SK-N-SH (cell line): ENCODE results near the gene SURF4. TPM values are rescaled to one million over a fixed set of nuclear protein-coding genes. Genes with fewer than 3 reads are reported as not detected.

ENCODE experiments used
- CTCF ChIA-PET: fragments of 300-600, 350-600 bp; formaldehyde crosslinking; extraction: SDS; loops from one replicate; lab custom pipeline; 2021; lab: Yijun Ruan, JAX
- POLR2A ChIA-PET: fragments of 350-600 bp; sonication (Branson Sonifier 250); formaldehyde crosslinking; extraction: SDS; loops from one replicate; lab custom pipeline; 2020; ENCODE audit warnings: antibody characterized with exemption, inconsistent platforms; lab: Yijun Ruan, JAX
- DNase-seq: peaks from one replicate; pipeline ENCODE4 v3.0.0; 2012
- H2AFZ ChIP-seq: fragments of 200-600 bp; sonication (generic); 2 replicates; pipeline ENCODE4 v1.8.1; 2016; ENCODE audit warnings: antibody characterized with exemption, mild to moderate bottlenecking, low read depth
- H3F3A ChIP-seq: fragments of 200-600 bp; sonication (generic); replicated peaks from 2 replicates; pipeline ENCODE3; 2016; ENCODE audit warnings: antibody characterized with exemption, mild to moderate bottlenecking; ENCODE audit not compliant: insufficient read depth
- H3K27ac ChIP-seq, 2 experiments: fragments of 200-500 bp in 1 of 2; fragments of 200-600 bp in 1 of 2; sonication (Bioruptor generic) in 1 of 2; sonication (generic), shearing (Covaris generic) in 1 of 2; 2 replicates each; pipeline versions ENCODE4 v1.5.1 to v1.6.1; 2014 to 2016; ENCODE audit warnings: low read depth in 2 of 2, inconsistent platforms in 1 of 2, low read length in 1 of 2, mild to moderate bottlenecking in 1 of 2, mixed read lengths in 1 of 2
- H3K27me3 ChIP-seq: fragments of 200-600 bp; sonication (generic), shearing (Covaris generic); 2 replicates; pipeline ENCODE4 v1.6.1; 2016; ENCODE audit warnings: mixed run types; ENCODE audit not compliant: insufficient read depth
- H3K36me3 ChIP-seq, 2 experiments: fragments of 200-500 bp in 1 of 2; fragments of 200-600 bp in 1 of 2; sonication (Bioruptor generic) in 1 of 2; sonication (generic) in 1 of 2; replicated peaks in 1 of 2; 2 replicates each; pipeline versions ENCODE3 to v1.5.1; 2014 to 2016; ENCODE audit warnings: low read length in 1 of 2, mild to moderate bottlenecking in 1 of 2; ENCODE audit not compliant: insufficient read depth in 2 of 2, control insufficient read depth in 1 of 2
- H3K4me1 ChIP-seq, 2 experiments: fragments of 200-500 bp in 1 of 2; fragments of 200-600 bp in 1 of 2; sonication (Bioruptor generic) in 1 of 2; sonication (generic), shearing (Covaris generic) in 1 of 2; 2 replicates each; pipeline versions ENCODE4 v1.5.1 to v1.6.1; 2014 to 2016; ENCODE audit warnings: low read depth in 1 of 2, low read length in 1 of 2, mixed run types in 1 of 2; ENCODE audit not compliant: insufficient read depth in 2 of 2, control insufficient read depth in 1 of 2
- H3K4me2 ChIP-seq: fragments of 200-600 bp; sonication (generic), shearing (Covaris generic); 2 replicates; pipeline ENCODE4 v1.6.1; 2017; ENCODE audit warnings: mixed run types
- H3K4me3 ChIP-seq, 2 experiments: fragments of 200-500 bp in 1 of 2; fragments of 200-600 bp in 1 of 2; sonication (Bioruptor generic) in 1 of 2; sonication (generic), shearing (Covaris generic) in 1 of 2; 2 replicates each; pipeline versions ENCODE4 v1.5.1 to v1.8.1; 2014 to 2016; ENCODE audit warnings: low read depth in 2 of 2, inconsistent platforms in 1 of 2, low read length in 1 of 2, mild to moderate bottlenecking in 1 of 2, mixed read lengths in 1 of 2, moderate library complexity in 1 of 2
- H3K79me2 ChIP-seq: fragments of 200-600 bp; sonication (generic); 2 replicates; pipeline ENCODE4 v1.8.1; 2017; ENCODE audit warnings: mild to moderate bottlenecking; ENCODE audit not compliant: insufficient read depth
- H3K9ac ChIP-seq: fragments of 200-600 bp; sonication (generic); 2 replicates; pipeline ENCODE4 v1.6.1; 2017; ENCODE audit warnings: mixed run types
- H3K9me2 ChIP-seq: fragments of 200-600 bp; sonication (generic); 2 replicates; pipeline ENCODE4 v1.6.1; 2017; ENCODE audit warnings: mixed run types
- H3K9me3 ChIP-seq: fragments of 200-600 bp; sonication (generic); 2 replicates; pipeline ENCODE4 v1.6.1; 2017; ENCODE audit warnings: mixed run types, mild to moderate bottlenecking, moderate library complexity
- H4K20me1 ChIP-seq: fragments of 200-600 bp; sonication (generic); 2 replicates; pipeline ENCODE4 v1.6.1; 2017; ENCODE audit warnings: mild to moderate bottlenecking, mixed run types; ENCODE audit not compliant: insufficient read depth
- JUND ChIP-seq: IDR thresholded peaks from 2 replicates; pipeline ENCODE4 v1.4.0; 2012
- MEF2A ChIP-seq: IDR thresholded peaks from 2 replicates; pipeline ENCODE4 v1.4.0; 2012; ENCODE audit warnings: low read depth, borderline replicate concordance
- NFIC ChIP-seq: IDR thresholded peaks from 2 replicates; pipeline ENCODE4 v1.4.0; 2012; ENCODE audit warnings: borderline replicate concordance
- WGBS: methylation state at CpG from one replicate; pipeline ENCODE4 v1.1.6; 2017; ENCODE audit warnings: low lambda C conversion rate; 5-methylcytosine and 5-hydroxymethylcytosine counted together
- polyA plus RNA-seq, 3 experiments: library from polyadenylated mRNA; depleted of rRNA; stranded (reverse); fragments of >200 nt; gene quantifications; 2 replicates each; pipeline ENCODE4 v1.2.3, GENCODE V29; 2012
- TF ChIP-seq, protein P1 (sequence below): fragments of 200-600 bp; sonication (generic); IDR thresholded peaks from 2 replicates; pipeline ENCODE4 v1.6.1; 2017; ENCODE audit warnings: antibody characterized with exemption, mild to moderate bottlenecking, moderate library complexity

The SURF4 gene
- polyA plus RNA-seq, 1 of the 3 experiments (the other 2 are of a cell fraction): 165 TPM

DNA sequence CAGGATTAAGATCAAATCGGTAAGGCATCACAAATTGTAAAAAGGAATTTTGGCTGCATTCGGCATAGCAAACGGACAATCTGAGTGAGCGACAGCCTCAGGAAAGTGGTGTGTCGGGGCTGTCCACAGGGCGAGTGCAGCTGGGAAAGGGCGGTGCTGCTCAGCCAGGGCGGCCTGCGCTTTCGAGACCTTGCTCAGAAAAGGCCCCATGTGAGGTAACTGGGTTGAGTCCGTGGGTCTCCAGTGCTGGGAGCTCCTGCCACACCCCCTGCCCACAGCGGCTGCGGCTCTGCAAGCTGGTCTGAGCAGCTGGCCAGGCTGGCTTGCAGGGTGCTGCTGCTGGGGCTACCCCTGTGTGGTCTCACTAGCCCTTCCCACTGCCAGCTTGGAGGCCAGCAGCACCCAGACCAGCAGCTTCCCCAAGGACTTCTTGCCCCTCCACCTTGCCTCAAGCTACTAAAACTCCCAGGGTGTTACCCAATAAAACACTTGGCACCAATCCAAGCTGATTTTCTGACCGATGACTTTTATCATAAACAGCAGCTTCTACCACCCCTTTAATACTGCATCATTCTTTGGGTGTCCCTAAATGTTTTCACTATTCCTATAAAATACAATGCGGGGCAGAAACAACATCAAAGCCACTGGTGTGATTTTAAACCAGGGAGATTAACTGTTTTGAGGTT is 13.4 kb downstream of the SURF4 start:
- H3K79me2 ChIP-seq: peaks cover 62% of the 10 kb centered on the region
- DNase-seq: no peak
- H3K9me2 ChIP-seq: no peaks in the 10 kb centered on the region
- H3K4me2 ChIP-seq: no peak overlapping the region
- no peak overlapping the region for H3K27ac ChIP-seq
- H3K4me3 ChIP-seq: no peak overlapping the region
- ChIA-PET POLR2A (interaction anchor here (1.1 to 1.8 kb wide), 4 partner anchors 9 to 15 kb away, joined by 3 to 5 read pairs (median 4); partner anchors contain the start of genes MED22 and RPL7A), CTCF (interaction anchor here (0.5 to 1.8 kb wide), 8 partner anchors 10 to 381 kb away, joined by 3 to 7 read pairs (median 3); no protein-coding TSS in a partner anchor)
- no peaks in the 10 kb centered on the region for H3K9me3 ChIP-seq
- peaks cover 24% of the 10 kb centered on the region for H3F3A ChIP-seq
- no peaks in the 10 kb centered on the region for H3K27me3 ChIP-seq
- no peak overlapping the region for H3K9ac ChIP-seq
- 89% methylated on average over 13 of the region's 15 CpGs for WGBS
- H3K36me3 ChIP-seq: peaks cover 25 to 80% of the 10 kb centered on the region in 2 experiments
- H3K4me1 ChIP-seq: peaks cover 3 to 16% of the 10 kb centered on the region in 2 experiments; a peak in 2 of 4 replicates
- TF ChIP-seq MEF2A (no peak), NFIC (peak; percentile 29; the same call in 1 of the 2 replicates)
- H4K20me1 ChIP-seq: peaks cover 52% of the 10 kb centered on the region
- H2AFZ ChIP-seq: no peak overlapping the region

DNA sequence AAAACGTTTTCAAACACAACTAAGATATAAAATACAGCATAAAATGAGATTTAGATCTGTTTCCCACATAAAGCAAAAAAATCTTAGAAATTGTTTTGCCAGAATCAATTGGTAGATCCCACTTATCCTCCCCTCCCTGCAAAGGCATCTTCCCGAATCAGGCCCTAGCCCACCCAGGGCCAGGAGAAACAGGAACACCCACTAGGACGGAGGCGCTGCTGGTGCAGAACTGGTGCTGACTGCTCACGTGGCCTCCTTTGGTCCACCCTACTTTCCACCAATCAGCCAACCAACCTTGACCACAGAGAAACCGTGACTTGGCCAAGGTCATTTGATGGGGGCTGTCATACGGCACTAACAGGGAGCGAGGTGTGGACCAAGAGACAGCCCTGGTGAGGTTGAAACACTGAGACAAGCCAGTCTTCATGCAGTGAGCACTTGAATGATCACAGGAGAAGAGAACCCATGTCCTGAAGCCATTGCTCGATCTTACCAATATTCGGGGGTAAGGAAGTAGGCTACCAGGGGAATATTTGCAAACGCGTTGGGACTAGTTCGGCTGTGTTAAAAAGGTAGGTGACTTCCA is 14.3 kb downstream of the SURF4 start:
- peaks cover 25 to 71% of the 10 kb centered on the region in 2 experiments for H3K36me3 ChIP-seq
- H3F3A ChIP-seq: peaks cover 24% of the 10 kb centered on the region
- peaks cover 62% of the 10 kb centered on the region; the same call in 1 of the 2 replicates for H3K79me2 ChIP-seq
- peaks cover 8 to 21% of the 10 kb centered on the region in 2 experiments; a peak in 2 of 4 replicates for H3K4me1 ChIP-seq
- H3K9me2 ChIP-seq: no peaks in the 10 kb centered on the region
- no peak overlapping the region for H3K4me2 ChIP-seq
- CTCF ChIA-PET: interaction anchor here (3.3 kb wide), 1 partner anchor 124 kb away, joined by 19 read pairs; no protein-coding TSS in a partner anchor
- no peaks in the 10 kb centered on the region for H3K27me3 ChIP-seq
- 87% methylated on average over 13 of the region's 13 CpGs for WGBS
- H4K20me1 ChIP-seq: peaks cover 43% of the 10 kb centered on the region
- H2AFZ ChIP-seq: no peak overlapping the region
- POLR2A ChIA-PET: interaction anchor here (1.1 kb wide), 1 partner anchor 10 kb away, joined by 3 read pairs; no protein-coding TSS in a partner anchor
- TF ChIP-seq JUND: 0 out of 2 replicates have a peak, but pooled peaks have one; percentile 0
- TF ChIP-seq, protein P1, sequence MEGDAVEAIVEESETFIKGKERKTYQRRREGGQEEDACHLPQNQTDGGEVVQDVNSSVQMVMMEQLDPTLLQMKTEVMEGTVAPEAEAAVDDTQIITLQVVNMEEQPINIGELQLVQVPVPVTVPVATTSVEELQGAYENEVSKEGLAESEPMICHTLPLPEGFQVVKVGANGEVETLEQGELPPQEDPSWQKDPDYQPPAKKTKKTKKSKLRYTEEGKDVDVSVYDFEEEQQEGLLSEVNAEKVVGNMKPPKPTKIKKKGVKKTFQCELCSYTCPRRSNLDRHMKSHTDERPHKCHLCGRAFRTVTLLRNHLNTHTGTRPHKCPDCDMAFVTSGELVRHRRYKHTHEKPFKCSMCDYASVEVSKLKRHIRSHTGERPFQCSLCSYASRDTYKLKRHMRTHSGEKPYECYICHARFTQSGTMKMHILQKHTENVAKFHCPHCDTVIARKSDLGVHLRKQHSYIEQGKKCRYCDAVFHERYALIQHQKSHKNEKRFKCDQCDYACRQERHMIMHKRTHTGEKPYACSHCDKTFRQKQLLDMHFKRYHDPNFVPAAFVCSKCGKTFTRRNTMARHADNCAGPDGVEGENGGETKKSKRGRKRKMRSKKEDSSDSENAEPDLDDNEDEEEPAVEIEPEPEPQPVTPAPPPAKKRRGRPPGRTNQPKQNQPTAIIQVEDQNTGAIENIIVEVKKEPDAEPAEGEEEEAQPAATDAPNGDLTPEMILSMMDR: no peak
- no peak overlapping the region for H3K27ac ChIP-seq
- H3K4me3 ChIP-seq: no peak overlapping the region
- no peak overlapping the region for H3K9ac ChIP-seq
- no peak for DNase-seq
- H3K9me3 ChIP-seq: no peaks in the 10 kb centered on the region
